BE2C (cell line): ENCODE results near the gene THRSP.

Source experiments
- DNase-seq: peaks from one replicate; pipeline ENCODE4 v3.0.0-alpha.2; 2020
- H3K27me3 ChIP-seq: fragments of 250-450 bp; sonication (Bioruptor Pico); 2 replicates; pipeline ENCODE4 v1.5.1; 2020; ENCODE audit warnings: mild to moderate bottlenecking
- H3K36me3 ChIP-seq: fragments of 250-450 bp; sonication (Bioruptor Pico); 2 replicates; pipeline ENCODE4 v1.5.1; 2020; ENCODE audit warnings: mild to moderate bottlenecking
- H3K4me1 ChIP-seq: fragments of 250-450 bp; sonication (Bioruptor Pico); 2 replicates; pipeline ENCODE4 v1.5.1; 2020
- H3K4me3 ChIP-seq: 2 replicates; pipeline ENCODE4 v1.5.1; 2011; ENCODE audit warnings: low read depth, low read length
- H3K9me3 ChIP-seq: fragments of 250-450 bp; sonication (Bioruptor Pico); 2 replicates; pipeline ENCODE4 v1.5.1; 2020
- TF ChIP-seq, protein P1 (sequence below): IDR thresholded peaks from 2 replicates; pipeline ENCODE4 v1.5.1; 2012; ENCODE audit warnings: mild to moderate bottlenecking, low read depth, low read length

Gene THRSP

DNA sequence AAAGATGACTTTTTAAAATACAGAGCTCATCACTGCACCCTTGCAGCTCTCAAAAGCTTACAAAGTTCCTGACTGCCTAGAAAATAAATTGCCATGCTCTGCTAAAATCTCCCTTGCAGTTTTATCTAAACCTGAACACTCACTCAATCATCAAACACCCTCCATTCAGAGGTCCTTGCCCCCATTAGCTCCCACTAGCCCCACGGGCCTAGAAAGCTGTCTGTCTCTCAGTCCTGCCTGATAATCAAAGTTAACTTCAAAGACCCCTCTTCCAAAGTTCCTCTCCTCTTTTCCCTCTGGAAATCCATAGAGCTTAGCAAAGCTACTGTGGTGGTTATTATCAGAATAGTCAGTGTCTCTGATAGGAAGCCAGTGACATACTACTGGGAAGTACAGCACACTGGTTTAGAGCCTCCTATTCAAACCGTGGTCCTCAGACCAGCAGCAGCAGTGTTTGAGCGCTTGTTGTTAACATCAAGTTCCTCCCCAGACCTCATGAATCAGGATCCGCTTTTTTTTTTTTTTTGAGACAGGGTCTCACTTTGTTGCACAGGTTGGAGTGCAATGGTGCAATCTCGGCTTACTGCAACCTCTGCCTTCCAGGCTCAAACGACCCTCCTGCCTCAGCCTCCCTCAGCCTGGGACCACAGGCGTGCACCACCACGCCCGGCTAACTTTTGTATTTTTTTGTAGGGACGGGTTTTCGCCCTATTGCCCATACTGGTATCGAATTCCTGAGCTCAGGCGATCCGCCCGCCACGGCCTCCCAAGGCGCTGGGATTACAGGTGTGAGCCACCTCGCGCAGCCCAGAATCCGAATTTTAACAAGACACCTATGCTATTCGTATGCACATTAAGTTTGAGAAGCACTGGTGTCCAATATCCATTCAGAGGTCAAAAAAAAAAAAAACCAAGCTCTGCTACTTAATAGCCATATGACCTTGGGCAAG lies 14.8 kb downstream of the THRSP start:
- H3K4me1 ChIP-seq, result peaks cover 7% of the 10 kb centered on the region; the same call in 1 of the 2 replicates
- no peak for DNase-seq
- peak overlapping the region; percentile 82 for H3K4me3 ChIP-seq
- no peaks in the 10 kb centered on the region for H3K9me3 ChIP-seq
- H3K27me3 ChIP-seq, result no peaks in the 10 kb centered on the region
- H3K36me3 ChIP-seq, result peaks cover 14% of the 10 kb centered on the region
- TF ChIP-seq, protein P1, sequence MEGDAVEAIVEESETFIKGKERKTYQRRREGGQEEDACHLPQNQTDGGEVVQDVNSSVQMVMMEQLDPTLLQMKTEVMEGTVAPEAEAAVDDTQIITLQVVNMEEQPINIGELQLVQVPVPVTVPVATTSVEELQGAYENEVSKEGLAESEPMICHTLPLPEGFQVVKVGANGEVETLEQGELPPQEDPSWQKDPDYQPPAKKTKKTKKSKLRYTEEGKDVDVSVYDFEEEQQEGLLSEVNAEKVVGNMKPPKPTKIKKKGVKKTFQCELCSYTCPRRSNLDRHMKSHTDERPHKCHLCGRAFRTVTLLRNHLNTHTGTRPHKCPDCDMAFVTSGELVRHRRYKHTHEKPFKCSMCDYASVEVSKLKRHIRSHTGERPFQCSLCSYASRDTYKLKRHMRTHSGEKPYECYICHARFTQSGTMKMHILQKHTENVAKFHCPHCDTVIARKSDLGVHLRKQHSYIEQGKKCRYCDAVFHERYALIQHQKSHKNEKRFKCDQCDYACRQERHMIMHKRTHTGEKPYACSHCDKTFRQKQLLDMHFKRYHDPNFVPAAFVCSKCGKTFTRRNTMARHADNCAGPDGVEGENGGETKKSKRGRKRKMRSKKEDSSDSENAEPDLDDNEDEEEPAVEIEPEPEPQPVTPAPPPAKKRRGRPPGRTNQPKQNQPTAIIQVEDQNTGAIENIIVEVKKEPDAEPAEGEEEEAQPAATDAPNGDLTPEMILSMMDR, result no peak

DNA sequence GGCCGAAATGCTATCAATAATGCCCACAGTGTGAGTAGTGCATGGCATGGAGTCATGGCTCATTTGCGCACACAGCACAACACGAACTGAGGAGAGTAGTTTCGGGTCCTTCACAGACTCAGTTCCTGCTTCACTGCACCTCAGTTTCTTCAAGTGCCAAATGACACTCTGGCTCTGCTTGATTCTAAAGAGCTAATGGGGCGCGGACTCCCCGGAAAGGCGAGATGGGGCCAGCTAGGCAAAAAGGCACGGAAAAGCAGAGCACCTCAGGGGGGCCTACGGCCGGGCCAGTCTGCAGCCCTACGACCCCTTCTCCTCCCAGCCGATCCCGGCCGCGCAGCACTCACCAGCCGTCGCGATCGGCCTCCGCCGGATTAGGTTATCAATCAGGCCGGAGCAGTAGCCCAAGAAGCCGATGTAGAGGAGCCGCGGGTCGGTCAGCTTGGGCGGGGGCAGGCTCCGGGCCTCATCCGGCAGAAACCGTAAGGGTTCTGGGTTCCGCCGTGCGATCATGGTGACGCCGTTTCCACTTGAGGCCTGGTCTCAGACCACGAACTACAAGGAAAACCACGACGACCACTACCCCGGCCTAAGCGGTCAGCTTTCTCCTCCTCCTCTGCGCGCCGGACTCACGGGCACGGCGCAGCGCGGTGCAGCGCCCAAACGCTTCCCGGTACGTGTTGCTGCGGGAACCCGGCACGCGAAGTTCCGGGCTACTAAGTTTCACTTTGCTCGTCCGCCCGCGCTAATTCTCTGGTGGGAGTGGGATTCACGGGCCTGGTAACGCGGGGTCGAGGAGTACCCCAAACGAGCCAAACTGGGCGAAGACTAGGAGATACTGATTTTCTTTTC lies 15.8 kb downstream of the THRSP start, which contains the start of gene NDUFC2:
NDUFC2 (minus strand) TSS at position 631 of the 852 bp plus-strand sequence; CDS start at position 513, 118 bp downstream.
- Histone ChIP-seq H3K4me1 (peaks cover 7% of the 10 kb centered on the region; the same call in 1 of the 2 replicates), H3K9me3 (no peaks in the 10 kb centered on the region), H3K27me3 (no peaks in the 10 kb centered on the region), H3K4me3 (peak within 1 kb of the TSS; percentile 82), H3K36me3 (peaks cover 14% of the 10 kb centered on the region)
- TF ChIP-seq, protein P1, result no peak
- DNase-seq, result peak; percentile 84

DNA sequence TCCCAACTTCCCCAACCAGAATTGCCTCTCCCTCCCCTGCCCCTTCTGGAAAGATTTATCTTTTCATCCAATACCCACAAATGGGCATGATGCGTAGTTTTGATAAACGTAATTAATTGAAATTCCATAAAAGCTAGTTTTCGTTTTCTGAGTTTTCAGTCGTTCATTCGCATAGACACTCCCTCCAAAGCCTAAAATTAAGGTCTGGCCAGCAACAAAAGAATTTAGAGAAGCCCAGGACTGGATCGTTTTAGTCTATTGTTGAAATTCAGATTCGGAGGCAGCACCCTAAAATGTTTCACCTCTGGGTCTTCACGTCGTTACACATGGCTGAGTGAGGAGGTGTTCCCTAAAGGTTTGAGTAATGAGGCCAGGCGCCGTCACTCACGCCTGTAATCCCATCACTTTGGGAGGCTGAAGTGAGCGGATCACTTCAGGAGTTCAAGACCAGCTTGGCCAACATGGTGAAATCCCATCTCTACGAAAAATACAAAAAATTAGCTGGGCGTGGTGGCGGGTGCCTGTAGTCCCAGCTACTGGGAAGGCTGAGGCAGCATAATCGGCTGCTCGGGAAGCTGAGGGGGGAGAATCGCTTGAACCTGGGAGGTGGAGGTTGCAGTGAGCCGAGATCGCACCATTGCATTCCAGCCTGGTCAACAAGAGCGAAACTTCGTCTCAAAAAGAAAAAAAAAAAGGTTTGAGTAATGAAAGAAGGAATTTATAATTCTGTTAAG lies 16.6 kb downstream of the THRSP start:
- Histone ChIP-seq H3K4me1 (0 out of 2 replicates have a peak, but pooled peaks cover 3% of the 10 kb centered on the region), H3K36me3 (peaks cover 14% of the 10 kb centered on the region), H3K4me3 (peak overlapping the region; percentile 82), H3K9me3 (no peaks in the 10 kb centered on the region), H3K27me3 (no peaks in the 10 kb centered on the region)
- no peak for DNase-seq
- TF ChIP-seq, protein P1, result no peak

DNA sequence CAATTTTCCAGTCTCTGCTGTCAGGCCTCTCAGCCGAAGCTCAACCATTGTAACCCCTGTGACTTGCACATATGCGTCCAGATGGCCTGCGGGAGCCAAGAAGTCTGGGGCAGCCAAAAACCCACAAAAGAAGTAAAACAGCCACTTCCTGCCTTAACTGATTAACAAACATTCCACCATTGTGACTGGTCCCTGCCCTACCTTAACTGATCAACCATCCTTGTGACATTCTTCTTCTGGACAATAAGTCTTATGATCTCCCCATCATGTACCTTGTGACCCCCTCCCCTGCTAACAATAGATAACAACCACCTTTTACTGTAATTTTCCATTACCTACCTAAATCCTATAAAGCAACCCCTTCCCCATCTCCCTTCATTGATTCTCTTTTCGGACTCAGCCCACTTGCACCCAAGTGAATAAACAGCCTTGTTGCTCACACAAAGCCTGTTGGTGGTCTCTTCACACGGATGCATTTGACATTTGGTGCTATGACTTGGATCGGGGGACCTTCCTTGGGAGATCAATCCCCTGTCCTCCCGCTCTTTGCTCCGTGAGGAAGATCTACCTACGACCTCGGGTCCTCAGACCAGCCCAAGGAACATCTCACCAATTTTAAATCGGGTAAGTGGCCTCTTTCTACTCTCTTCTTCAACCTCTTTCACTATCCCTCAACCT lies 17.3 kb downstream of the THRSP start:
- Histone ChIP-seq H3K9me3 (no peaks in the 10 kb centered on the region), H3K4me3 (no peak overlapping the region), H3K27me3 (no peaks in the 10 kb centered on the region), H3K4me1 (no peaks in the 10 kb centered on the region), H3K36me3 (peaks cover 10% of the 10 kb centered on the region)
- TF ChIP-seq, protein P1, result no peak
- DNase-seq, result no peak

DNA sequence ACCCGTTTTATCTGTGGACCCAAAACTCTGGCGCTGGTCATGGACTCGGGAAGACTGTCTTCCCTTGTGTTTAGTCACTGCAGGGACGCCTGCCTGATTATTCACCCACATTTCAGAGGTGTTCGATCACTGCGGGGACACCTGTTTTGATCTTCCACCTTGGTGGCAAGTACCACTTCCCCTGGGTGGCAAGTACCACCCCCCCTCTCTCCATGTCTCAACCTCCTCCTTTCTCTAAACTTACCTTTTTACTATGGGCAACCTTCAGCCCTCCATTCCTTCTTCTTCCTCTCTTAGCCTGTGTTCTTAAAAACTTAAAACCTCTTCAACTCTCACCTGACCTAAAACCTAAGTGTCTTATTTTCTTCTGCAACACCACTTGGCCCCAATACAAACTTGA lies 17.9 kb downstream of the THRSP start:
- TF ChIP-seq, protein P1, result no peak
- Histone ChIP-seq H3K27me3 (no peaks in the 10 kb centered on the region), H3K4me1 (no peaks in the 10 kb centered on the region), H3K4me3 (no peak overlapping the region), H3K36me3 (peaks cover 6% of the 10 kb centered on the region), H3K9me3 (no peaks in the 10 kb centered on the region)
- DNase-seq, result no peak
